IMR-90 (cell line): ENCODE measurements around the gene TMEM45B. TPM values are rescaled to one million over a fixed set of nuclear protein-coding genes. Genes with fewer than 3 reads are reported as not detected.

Experiments used
- ATAC-seq: fragments of 200-7000 bp; cut with Tn5 transposase; 2 replicates; pipeline ENCODE4 v1.9.1; 2020; ENCODE audit warnings: low read depth, mild to moderate bottlenecking, moderate library complexity
- BruUV-seq: library from RNA; stranded (reverse); fragments of 400-500 nt; replicated peaks from 2 replicates; lab custom pipeline; 2021; lab: Mats Ljungman, UMichigan
- CTCF ChIA-PET: fragments of 300-600 bp; formaldehyde crosslinking; extraction: SDS; loops from one replicate; lab custom pipeline; 2021; ENCODE audit warnings: antibody characterized with exemption; lab: Yijun Ruan, JAX
- POLR2A ChIA-PET: fragments of 300-600 bp; sonication (Branson Sonifier 250); formaldehyde crosslinking; loops from one replicate; lab custom pipeline; 2022; ENCODE audit warnings: antibody characterized with exemption; ENCODE audit not compliant: unreplicated experiment; lab: Charles Lee
- DNase-seq: peaks from one replicate; pipeline ENCODE4 v3.0.0; 2013
- H2AFZ ChIP-seq: replicated peaks from 2 replicates; pipeline ENCODE3; 2013; ENCODE audit warnings: low read length, mild to moderate bottlenecking; ENCODE audit not compliant: poor library complexity
- H2AK5ac ChIP-seq: 2 replicates; pipeline ENCODE4 v1.6.1; 2013; ENCODE audit warnings: low read depth, low read length, inconsistent platforms
- H2AK9ac ChIP-seq: replicated peaks from 2 replicates; pipeline ENCODE3; 2013; ENCODE audit warnings: mild to moderate bottlenecking, low read depth, low read length, moderate library complexity; ENCODE audit not compliant: poor library complexity
- H2BK120ac ChIP-seq: 2 replicates; pipeline ENCODE4 v1.6.1; 2013; ENCODE audit warnings: low read depth, low read length, inconsistent platforms
- H2BK15ac ChIP-seq: 3 replicates; pipeline ENCODE4 v1.6.1; 2013; ENCODE audit warnings: low read depth, low read length, inconsistent platforms
- H2BK20ac ChIP-seq: 2 replicates; pipeline ENCODE4 v1.6.1; 2013; ENCODE audit warnings: low read depth, mild to moderate bottlenecking, inconsistent platforms, low read length, moderate library complexity
- H2BK5ac ChIP-seq: 2 replicates; pipeline ENCODE4 v1.6.1; 2013; ENCODE audit warnings: mild to moderate bottlenecking, low read depth, low read length, inconsistent platforms; ENCODE audit not compliant: poor library complexity, severe bottlenecking
- H3K14ac ChIP-seq: replicated peaks from 2 replicates; pipeline ENCODE4 v1.6.1; 2013; ENCODE audit warnings: low read depth, low read length, inconsistent platforms
- H3K18ac ChIP-seq: 2 replicates; pipeline ENCODE4 v1.6.1; 2013; ENCODE audit warnings: low read depth, low read length, control low read depth
- H3K23ac ChIP-seq: 2 replicates; pipeline ENCODE4 v1.6.1; 2013; ENCODE audit warnings: low read depth, low read length, inconsistent platforms
- H3K27ac ChIP-seq: 2 replicates; pipeline ENCODE4 v1.5.1; 2013; ENCODE audit warnings: mild to moderate bottlenecking, control low read depth, low read length; ENCODE audit not compliant: insufficient read depth
- H3K27me3 ChIP-seq: 2 replicates; pipeline ENCODE4 v1.6.1; 2013; ENCODE audit warnings: low read length; ENCODE audit not compliant: control insufficient read depth, insufficient read depth
- H3K36me3 ChIP-seq: 2 replicates; pipeline ENCODE4 v1.6.1; 2013; ENCODE audit warnings: low read length, mixed read lengths; ENCODE audit not compliant: control insufficient read depth, insufficient read depth
- H3K4ac ChIP-seq: 2 replicates; pipeline ENCODE4 v1.6.1; 2013; ENCODE audit warnings: low read depth, low read length, inconsistent platforms
- H3K4me1 ChIP-seq: 2 replicates; pipeline ENCODE4 v1.6.1; 2013; ENCODE audit warnings: low read length, mixed read lengths; ENCODE audit not compliant: control insufficient read depth, insufficient read depth
- H3K4me2 ChIP-seq: 2 replicates; pipeline ENCODE4 v1.6.1; 2013; ENCODE audit warnings: low read depth, mild to moderate bottlenecking, control low read depth, low read length, moderate library complexity
- H3K4me3 ChIP-seq: 2 replicates; pipeline ENCODE4 v1.5.1; 2013; ENCODE audit warnings: low read depth, mild to moderate bottlenecking, control low read depth, low read length, moderate library complexity; ENCODE audit not compliant: insufficient read depth
- H3K56ac ChIP-seq: 2 replicates; pipeline ENCODE4 v1.6.1; 2013; ENCODE audit warnings: low read length, inconsistent platforms; ENCODE audit not compliant: insufficient read depth; ENCODE audit errors: extremely low read depth
- H3K79me1 ChIP-seq, 2 experiments: 2 replicates each; pipeline ENCODE4 v1.6.1; 2013; ENCODE audit warnings: low read length in 2 of 2, inconsistent platforms in 1 of 2, low read depth in 1 of 2
- H3K9ac ChIP-seq: 2 replicates; pipeline ENCODE4 v1.6.1; 2013; ENCODE audit warnings: low read depth, low read length, control low read depth
- H3K9me1 ChIP-seq: 2 replicates; pipeline ENCODE4 v1.6.1; 2013; ENCODE audit warnings: low read length, inconsistent platforms; ENCODE audit not compliant: insufficient read depth
- H3K9me3 ChIP-seq: 2 replicates; pipeline ENCODE4 v1.6.1; 2013; ENCODE audit warnings: low read length; ENCODE audit not compliant: control insufficient read depth, insufficient read depth
- H4K20me1 ChIP-seq: 2 replicates; pipeline ENCODE4 v1.6.1; 2013; ENCODE audit warnings: low read length, inconsistent platforms; ENCODE audit not compliant: insufficient read depth
- H4K5ac ChIP-seq: 2 replicates; pipeline ENCODE4 v1.6.1; 2013; ENCODE audit warnings: mild to moderate bottlenecking, low read depth, low read length, control low read depth
- H4K8ac ChIP-seq, 2 experiments: 2 replicates each; pipeline ENCODE4 v1.6.1; 2013; ENCODE audit warnings: low read depth in 2 of 2, low read length in 2 of 2, control low read depth in 1 of 2, inconsistent platforms in 1 of 2
- H4K91ac ChIP-seq: 2 replicates; pipeline ENCODE4 v1.6.1; 2013; ENCODE audit warnings: low read depth, low read length, inconsistent platforms; ENCODE audit not compliant: insufficient read depth
- CHD1 ChIP-seq: IDR thresholded peaks from 2 replicates; pipeline ENCODE4 v1.6.1; 2012; ENCODE audit warnings: low read depth, low read length, improper control_type of control experiment
- CTCF ChIP-seq: conservative IDR thresholded peaks from 2 replicates; pipeline ENCODE4 v1.5.1; 2012; ENCODE audit warnings: mild to moderate bottlenecking, low read depth, low read length, improper control_type of control experiment
- FOS ChIP-seq: fragments of 150-350 bp; IDR thresholded peaks from 2 replicates; pipeline ENCODE4 v1.6.1; 2016; ENCODE audit warnings: low read depth, low read length
- MAFK ChIP-seq: IDR thresholded peaks from 2 replicates; pipeline ENCODE4 v1.6.1; 2012; ENCODE audit warnings: low read depth, low read length, improper control_type of control experiment
- MAZ ChIP-seq: IDR thresholded peaks from 2 replicates; pipeline ENCODE4 v1.6.1; 2012; ENCODE audit warnings: low read depth, mild to moderate bottlenecking, low read length, improper control_type of control experiment, moderate library complexity, borderline replicate concordance
- POLR2A ChIP-seq: IDR thresholded peaks from 2 replicates; pipeline ENCODE4 v1.6.1; 2012; ENCODE audit warnings: mild to moderate bottlenecking, low read depth, low read length
- RCOR1 ChIP-seq: IDR thresholded peaks from 2 replicates; pipeline ENCODE4 v1.6.1; 2012; ENCODE audit warnings: mild to moderate bottlenecking, low read length, improper control_type of control experiment; ENCODE audit not compliant: insufficient replicate concordance
- USF2 ChIP-seq: fragments of 150-350 bp; IDR thresholded peaks from 2 replicates; pipeline ENCODE4 v1.6.1; 2017; ENCODE audit warnings: mild to moderate bottlenecking, antibody characterized with exemption, low read length, low read depth
- WGBS, 2 experiments: methylation state at CpG; one replicate each; pipeline versions ENCODE4 v1.1.5 to v1.1.7; 2013; ENCODE audit warnings: missing lambda C conversion rate in 2 of 2; ENCODE audit not compliant: insufficient read length in 1 of 2; ENCODE audit errors: extremely low coverage in 2 of 2; 5-methylcytosine and 5-hydroxymethylcytosine counted together
- dilution Hi-C: fragments of 300-500 bp; cut with HindIII; formaldehyde crosslinking; loops from one replicate; pipeline ENCODE4 v1.14.3; 2018; ENCODE audit warnings: low sequenced_read_pairs; ENCODE audit not compliant: unreplicated experiment
- in situ Hi-C: fragments of 300-500 bp; cut with MboI; formaldehyde crosslinking; loops from 3 replicates; pipeline ENCODE4 v1.14.3; 2019; ENCODE audit warnings: low sequenced_read_pairs, inconsistent platforms, mixed read lengths
- intact Hi-C: fragments of 100-400 bp; cut with micrococcal nuclease; formaldehyde crosslinking; loops from 2 replicates; pipeline ENCODE4 v1.10.0; 2022
- polyA plus RNA-seq, 3 experiments: library from polyadenylated mRNA; depleted of rRNA; stranded (reverse); fragments of >200 nt; gene quantifications; 2 replicates each; pipeline ENCODE4 v1.2.3, GENCODE V29; 2012; ENCODE audit warnings: low replicate concordance in 1 of 3
- total RNA-seq: library from RNA; depleted of rRNA; stranded (reverse); fragments of >200 nt; gene quantifications from 2 replicates; pipeline ENCODE4 v1.2.3, GENCODE V29; 2012

The TMEM45B gene
- total and polyA plus RNA-seq, 2 of the 4 experiments (the other 2 are of a cell fraction) = not detected

GRCh38 chr11:129840236-129840635 lies 24.6 kb downstream of the TMEM45B start:
- no peak for ATAC-seq
- Histone ChIP-seq H3K36me3 (no peaks in the 10 kb centered on the region), H3K4me2 (no peak overlapping the region), H4K20me1 (no peaks in the 10 kb centered on the region), H3K56ac (no peak overlapping the region), H2AK9ac (no peak overlapping the region), H3K9ac (no peak overlapping the region), H3K23ac (no peak overlapping the region), H3K79me1 (no peaks in the 10 kb centered on the region), H3K4me3 (no peak overlapping the region), H3K27me3 (peaks cover 20% of the 10 kb centered on the region), H3K18ac (no peak overlapping the region), H3K14ac (no peak overlapping the region), H3K4ac (no peak overlapping the region), H3K9me1 (no peaks in the 10 kb centered on the region), H3K27ac (no peak overlapping the region), H2BK120ac (no peak overlapping the region), H4K8ac (no peak overlapping the region), H2AFZ (no peak overlapping the region), H2BK20ac (no peak overlapping the region), H2AK5ac (no peak overlapping the region), H3K4me1 (no peaks in the 10 kb centered on the region), H2BK15ac (no peak overlapping the region), H4K5ac (no peak overlapping the region), H2BK5ac (no peak overlapping the region), H4K91ac (no peak overlapping the region), H3K9me3 (no peaks in the 10 kb centered on the region)
- POLR2A ChIA-PET = no interaction called here
- no CpG with 5 or more reads among the region's 4 CpGs for WGBS, 2 experiments
- DNase-seq = no peak
- BruUV-seq = no TSS peak
- dilution Hi-C loops (no loop called here), intact Hi-C loops (no loop called here), in situ Hi-C loops (no loop called here)
- CTCF ChIA-PET = no interaction called here
- TF ChIP-seq MAZ = no peak
- TF ChIP-seq MAFK = no peak
- TF ChIP-seq POLR2A = no peak
- no peak for TF ChIP-seq FOS
- TF ChIP-seq USF2 = no peak
- TF ChIP-seq CHD1 = no peak
- TF ChIP-seq RCOR1 = no peak
- TF ChIP-seq CTCF = no peak
